ENCODE data around the gene FAM20C.

DNA sequence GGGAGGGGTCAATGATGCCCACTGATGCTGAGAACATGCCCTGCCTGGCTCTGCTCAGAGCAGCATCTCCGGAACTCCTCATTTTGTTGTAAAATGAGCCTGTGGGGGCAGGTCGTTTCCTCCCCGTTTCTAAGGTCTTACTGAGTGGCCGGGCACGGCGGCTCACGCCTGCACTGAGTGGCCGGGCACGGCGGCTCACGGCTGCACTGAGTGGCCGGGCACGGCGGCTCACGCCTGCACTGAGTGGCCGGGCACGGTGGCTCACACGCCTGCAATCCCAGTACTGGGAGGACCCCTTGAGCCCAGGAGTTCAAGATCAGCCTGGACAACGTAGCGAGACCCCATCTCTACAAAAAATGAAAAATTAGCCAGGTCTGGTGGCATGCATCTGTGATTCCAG lies 58.6 kb downstream of the FAM20C start:
- TF ChIP-seq, protein P1, sequence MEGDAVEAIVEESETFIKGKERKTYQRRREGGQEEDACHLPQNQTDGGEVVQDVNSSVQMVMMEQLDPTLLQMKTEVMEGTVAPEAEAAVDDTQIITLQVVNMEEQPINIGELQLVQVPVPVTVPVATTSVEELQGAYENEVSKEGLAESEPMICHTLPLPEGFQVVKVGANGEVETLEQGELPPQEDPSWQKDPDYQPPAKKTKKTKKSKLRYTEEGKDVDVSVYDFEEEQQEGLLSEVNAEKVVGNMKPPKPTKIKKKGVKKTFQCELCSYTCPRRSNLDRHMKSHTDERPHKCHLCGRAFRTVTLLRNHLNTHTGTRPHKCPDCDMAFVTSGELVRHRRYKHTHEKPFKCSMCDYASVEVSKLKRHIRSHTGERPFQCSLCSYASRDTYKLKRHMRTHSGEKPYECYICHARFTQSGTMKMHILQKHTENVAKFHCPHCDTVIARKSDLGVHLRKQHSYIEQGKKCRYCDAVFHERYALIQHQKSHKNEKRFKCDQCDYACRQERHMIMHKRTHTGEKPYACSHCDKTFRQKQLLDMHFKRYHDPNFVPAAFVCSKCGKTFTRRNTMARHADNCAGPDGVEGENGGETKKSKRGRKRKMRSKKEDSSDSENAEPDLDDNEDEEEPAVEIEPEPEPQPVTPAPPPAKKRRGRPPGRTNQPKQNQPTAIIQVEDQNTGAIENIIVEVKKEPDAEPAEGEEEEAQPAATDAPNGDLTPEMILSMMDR (IDR thresholded peaks at IDR 0.05), result no peak
- TF ChIP-seq POLR2AphosphoS5 (IDR thresholded peaks at IDR 0.05; ENCODE audit: insufficient read depth in 1 of 2, low read depth in 1 of 2) (no peak), POLR2A (IDR thresholded peaks at IDR 0.05) (no peak)
